ENCODE results near the gene ABCC10.

DNA sequence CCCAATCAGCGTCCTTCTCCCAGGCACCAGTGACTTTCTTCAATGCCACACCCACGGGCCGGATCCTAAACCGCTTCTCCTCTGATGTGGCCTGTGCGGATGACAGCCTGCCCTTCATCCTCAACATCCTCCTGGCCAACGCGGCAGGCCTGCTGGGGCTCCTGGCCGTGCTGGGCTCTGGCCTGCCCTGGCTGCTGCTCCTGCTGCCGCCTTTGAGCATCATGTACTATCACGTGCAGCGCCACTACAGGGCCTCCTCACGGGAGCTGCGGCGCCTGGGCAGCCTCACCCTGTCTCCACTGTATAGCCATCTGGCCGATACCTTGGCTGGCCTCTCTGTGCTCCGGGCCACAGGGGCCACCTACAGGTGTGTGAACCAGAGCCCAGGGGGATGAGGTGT, 18.2 kb downstream of the ABCC10 start:
- TF ChIP-seq, protein P1, sequence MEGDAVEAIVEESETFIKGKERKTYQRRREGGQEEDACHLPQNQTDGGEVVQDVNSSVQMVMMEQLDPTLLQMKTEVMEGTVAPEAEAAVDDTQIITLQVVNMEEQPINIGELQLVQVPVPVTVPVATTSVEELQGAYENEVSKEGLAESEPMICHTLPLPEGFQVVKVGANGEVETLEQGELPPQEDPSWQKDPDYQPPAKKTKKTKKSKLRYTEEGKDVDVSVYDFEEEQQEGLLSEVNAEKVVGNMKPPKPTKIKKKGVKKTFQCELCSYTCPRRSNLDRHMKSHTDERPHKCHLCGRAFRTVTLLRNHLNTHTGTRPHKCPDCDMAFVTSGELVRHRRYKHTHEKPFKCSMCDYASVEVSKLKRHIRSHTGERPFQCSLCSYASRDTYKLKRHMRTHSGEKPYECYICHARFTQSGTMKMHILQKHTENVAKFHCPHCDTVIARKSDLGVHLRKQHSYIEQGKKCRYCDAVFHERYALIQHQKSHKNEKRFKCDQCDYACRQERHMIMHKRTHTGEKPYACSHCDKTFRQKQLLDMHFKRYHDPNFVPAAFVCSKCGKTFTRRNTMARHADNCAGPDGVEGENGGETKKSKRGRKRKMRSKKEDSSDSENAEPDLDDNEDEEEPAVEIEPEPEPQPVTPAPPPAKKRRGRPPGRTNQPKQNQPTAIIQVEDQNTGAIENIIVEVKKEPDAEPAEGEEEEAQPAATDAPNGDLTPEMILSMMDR (IDR thresholded peaks at IDR 0.05): no peak
- TF ChIP-seq POLR2A (IDR thresholded peaks at IDR 0.05): no peak
- TF ChIP-seq POLR2AphosphoS5 (IDR thresholded peaks at IDR 0.05): no peak
